Ovary (tissue), 3 donors: ENCODE data around the gene MYF6.

Experiments
- EP300 ChIP-seq: sonication (generic); formaldehyde crosslinking; IDR thresholded peaks from one replicate; pipeline ENCODE4 v1.6.1; 2017; ENCODE audit warnings: antibody characterized with exemption
- POLR2A ChIP-seq: fragments of 450-650 bp; IDR thresholded peaks from one replicate; pipeline ENCODE4 v1.6.1; 2017; ENCODE audit warnings: antibody characterized with exemption, mild to moderate bottlenecking, moderate library complexity
- TF ChIP-seq, protein P1 (sequence below), 3 donors: fragments of 450-650 bp in 2 of 3; fragments of 200-600 bp in 1 of 3; IDR thresholded peaks; one replicate each; pipeline versions ENCODE4 v1.5.1 to v1.8.0; 2016 to 2022; ENCODE audit warnings: antibody characterized with exemption in 3 of 3, mild to moderate bottlenecking in 1 of 3
- donor health status: DM: no; HTN: no; CAD: no.

DNA sequence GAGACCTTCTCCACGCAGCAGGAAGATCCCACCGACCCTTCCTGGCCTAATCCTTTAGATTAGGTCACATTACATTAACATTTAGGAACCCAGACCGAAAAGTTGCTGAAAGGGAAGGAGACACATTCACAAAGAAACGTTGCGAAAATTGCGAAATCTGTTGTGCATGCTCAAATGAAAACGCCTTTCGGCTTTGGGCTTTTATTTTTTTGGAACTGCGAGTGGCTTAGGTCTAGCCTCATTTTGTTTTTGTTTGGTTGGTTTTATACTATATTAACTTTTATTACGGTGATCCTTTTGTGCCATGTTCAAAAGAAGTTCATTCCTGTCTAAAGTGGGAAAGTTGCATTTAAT, 1.5 kb downstream of the MYF6 start:
- TF ChIP-seq, protein P1, sequence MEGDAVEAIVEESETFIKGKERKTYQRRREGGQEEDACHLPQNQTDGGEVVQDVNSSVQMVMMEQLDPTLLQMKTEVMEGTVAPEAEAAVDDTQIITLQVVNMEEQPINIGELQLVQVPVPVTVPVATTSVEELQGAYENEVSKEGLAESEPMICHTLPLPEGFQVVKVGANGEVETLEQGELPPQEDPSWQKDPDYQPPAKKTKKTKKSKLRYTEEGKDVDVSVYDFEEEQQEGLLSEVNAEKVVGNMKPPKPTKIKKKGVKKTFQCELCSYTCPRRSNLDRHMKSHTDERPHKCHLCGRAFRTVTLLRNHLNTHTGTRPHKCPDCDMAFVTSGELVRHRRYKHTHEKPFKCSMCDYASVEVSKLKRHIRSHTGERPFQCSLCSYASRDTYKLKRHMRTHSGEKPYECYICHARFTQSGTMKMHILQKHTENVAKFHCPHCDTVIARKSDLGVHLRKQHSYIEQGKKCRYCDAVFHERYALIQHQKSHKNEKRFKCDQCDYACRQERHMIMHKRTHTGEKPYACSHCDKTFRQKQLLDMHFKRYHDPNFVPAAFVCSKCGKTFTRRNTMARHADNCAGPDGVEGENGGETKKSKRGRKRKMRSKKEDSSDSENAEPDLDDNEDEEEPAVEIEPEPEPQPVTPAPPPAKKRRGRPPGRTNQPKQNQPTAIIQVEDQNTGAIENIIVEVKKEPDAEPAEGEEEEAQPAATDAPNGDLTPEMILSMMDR (IDR thresholded peaks at IDR 0.05), result no peak
- TF ChIP-seq POLR2A, result no peak
- TF ChIP-seq EP300, result no peak
